Subcutaneous adipose tissue (tissue), 4 donors: Measurements from ENCODE around the gene NRXN3. TPM values are rescaled to one million over a fixed set of nuclear protein-coding genes. Genes with fewer than 3 reads are reported as not detected.

Experiments
- total RNA-seq, 4 donors: library from RNA; depleted of rRNA; stranded (reverse); fragments of >200 nt; gene quantifications; one replicate each; pipeline ENCODE4 v1.1.0, GENCODE V29; 2016
- TF ChIP-seq, protein P1 (sequence below): fragments of 450-650 bp; IDR thresholded peaks from one replicate; pipeline ENCODE4 v1.5.1; 2016; ENCODE audit warnings: low read depth, mild to moderate bottlenecking, control low read depth, antibody characterized with exemption, moderate library complexity

NRXN3 gene
- total RNA-seq, 4 donors from 2014 or later: 0.57 to 2.4 (median 1.1) TPM; not detected in 1

DNA sequence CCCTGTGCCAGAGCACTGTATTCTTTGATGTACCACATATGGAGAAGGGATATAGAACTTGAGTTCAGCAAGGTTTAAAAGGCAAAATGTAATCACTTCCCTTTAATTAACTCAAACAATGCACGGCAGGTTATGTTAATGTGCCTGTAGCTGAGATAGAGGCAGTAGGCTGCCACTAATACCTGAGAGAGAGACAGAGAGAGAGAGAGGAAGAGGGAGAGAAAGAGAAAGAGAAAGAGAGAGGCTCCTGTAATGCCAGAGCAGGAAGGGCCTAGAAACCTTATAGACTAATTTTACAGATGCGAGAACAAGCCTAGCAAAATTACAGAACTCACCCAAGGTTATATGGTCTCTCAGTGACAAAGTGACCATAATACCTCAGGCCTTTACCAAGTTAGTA is 679.8 kb downstream of the NRXN3 start:
- TF ChIP-seq, protein P1, sequence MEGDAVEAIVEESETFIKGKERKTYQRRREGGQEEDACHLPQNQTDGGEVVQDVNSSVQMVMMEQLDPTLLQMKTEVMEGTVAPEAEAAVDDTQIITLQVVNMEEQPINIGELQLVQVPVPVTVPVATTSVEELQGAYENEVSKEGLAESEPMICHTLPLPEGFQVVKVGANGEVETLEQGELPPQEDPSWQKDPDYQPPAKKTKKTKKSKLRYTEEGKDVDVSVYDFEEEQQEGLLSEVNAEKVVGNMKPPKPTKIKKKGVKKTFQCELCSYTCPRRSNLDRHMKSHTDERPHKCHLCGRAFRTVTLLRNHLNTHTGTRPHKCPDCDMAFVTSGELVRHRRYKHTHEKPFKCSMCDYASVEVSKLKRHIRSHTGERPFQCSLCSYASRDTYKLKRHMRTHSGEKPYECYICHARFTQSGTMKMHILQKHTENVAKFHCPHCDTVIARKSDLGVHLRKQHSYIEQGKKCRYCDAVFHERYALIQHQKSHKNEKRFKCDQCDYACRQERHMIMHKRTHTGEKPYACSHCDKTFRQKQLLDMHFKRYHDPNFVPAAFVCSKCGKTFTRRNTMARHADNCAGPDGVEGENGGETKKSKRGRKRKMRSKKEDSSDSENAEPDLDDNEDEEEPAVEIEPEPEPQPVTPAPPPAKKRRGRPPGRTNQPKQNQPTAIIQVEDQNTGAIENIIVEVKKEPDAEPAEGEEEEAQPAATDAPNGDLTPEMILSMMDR: no peak

DNA sequence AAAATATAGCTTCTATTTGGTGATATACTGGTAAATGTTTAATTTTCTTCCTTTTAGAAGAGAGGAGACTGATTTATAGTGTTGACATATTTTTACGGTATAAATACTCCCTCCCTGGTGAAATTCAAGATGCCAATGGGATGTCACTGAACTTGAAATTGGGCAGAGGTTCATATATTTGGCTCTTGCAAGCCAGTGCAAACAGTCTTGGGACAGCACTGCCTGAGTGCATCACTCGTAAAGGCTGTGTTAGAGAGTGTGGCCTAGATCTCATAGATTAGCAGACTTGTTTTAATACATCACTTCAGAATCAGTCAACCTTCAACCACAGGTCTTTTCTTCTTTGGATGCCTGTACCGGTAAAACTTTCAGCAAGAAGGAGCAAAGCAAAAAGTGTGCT is 681.0 kb downstream of the NRXN3 start:
- TF ChIP-seq, protein P1: no peak

DNA sequence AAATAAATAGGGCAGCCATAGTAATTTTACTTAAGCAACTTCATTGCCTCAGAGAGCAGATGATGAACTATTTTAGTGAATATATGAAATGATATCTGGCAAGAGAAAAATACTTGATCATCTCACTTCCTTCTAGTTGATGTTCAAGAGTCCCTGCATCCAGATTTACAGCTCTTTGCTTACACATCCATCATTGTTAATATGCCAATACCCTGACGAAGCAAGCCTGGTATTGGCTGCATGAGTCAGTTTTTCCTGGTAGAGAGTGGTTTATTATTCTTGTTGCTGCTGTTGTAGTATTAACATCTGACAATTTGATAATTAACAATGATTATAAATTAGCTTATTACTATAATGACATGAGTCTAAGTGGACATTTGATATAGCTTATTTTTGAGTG is 681.9 kb downstream of the NRXN3 start:
- TF ChIP-seq, protein P1: no peak

DNA sequence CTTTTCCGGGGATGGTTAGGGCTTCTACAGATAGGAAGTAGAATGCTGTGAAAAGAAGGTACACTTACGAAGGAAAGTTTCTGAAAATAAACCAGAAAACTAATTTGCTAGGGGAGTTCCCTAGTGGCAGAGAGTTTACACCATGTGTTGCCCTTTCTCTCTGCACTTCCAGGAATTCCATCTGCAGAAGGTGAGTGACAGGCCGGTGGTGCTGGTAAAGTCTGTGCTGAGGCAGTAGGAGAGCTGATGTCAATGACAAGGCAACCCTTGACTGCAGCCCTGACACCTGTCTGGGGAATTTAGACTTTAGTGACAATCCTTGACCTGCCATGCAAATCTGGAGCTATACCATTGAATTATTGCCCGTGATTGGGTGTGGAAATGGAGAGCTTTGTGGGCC is 687.8 kb downstream of the NRXN3 start:
- TF ChIP-seq, protein P1: no peak

DNA sequence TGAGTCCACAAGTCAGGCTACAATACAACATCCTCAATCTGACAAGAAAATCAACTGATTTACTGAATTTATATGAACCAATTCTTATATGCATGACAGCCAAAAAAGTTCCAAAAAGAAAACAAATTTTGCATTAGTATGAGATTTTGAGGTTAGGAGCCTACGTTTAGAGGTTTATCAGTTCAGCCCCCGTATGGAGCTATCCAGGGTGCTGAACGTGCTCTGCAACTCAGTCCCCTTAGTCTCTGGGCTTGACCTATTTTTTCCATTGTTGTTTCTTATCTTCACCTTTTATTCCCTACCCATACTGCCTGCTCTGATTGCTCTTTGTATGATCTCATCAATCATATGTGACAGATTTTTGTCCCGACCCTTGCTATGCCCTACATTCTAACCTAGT is 693.0 kb downstream of the NRXN3 start:
- TF ChIP-seq, protein P1: no peak

DNA sequence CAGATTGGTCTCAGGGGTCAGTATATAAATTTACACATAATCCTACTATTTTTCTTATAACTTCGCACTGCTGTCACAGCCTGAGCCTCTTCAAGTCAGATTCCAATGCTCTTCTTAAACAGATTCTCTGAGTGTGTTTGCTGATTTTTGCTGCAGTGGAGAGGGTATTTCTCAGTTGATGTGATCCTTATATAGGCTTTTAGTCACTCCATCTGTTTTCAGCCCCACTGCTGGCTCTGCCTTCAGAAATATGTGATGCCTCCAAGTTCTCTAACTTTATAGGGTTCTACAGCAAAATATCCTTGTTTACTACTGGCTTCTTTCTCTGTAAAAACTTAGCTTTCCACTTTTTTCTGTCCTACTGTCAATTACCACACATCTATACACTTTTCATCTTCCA is 702.7 kb downstream of the NRXN3 start:
- TF ChIP-seq, protein P1: no peak

DNA sequence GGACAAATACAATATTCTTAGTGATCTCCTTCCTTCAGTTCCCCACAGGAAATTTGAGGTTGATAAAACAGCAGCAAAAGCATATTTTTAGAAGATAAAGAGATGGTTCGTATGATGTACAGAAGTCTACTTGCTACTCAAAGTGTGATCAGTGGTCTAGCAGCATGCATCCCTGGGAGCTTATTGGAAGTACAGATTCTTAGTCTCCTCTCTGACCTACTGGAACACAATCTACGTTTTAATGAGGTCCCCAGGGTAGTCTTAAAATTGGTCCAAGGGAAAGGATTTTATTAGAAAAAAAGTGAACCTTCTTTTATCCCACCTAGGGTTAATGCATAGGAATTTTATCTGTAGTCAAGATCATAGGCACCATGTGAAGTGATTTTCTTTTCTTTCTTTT is 703.4 kb downstream of the NRXN3 start:
- TF ChIP-seq, protein P1: no peak

DNA sequence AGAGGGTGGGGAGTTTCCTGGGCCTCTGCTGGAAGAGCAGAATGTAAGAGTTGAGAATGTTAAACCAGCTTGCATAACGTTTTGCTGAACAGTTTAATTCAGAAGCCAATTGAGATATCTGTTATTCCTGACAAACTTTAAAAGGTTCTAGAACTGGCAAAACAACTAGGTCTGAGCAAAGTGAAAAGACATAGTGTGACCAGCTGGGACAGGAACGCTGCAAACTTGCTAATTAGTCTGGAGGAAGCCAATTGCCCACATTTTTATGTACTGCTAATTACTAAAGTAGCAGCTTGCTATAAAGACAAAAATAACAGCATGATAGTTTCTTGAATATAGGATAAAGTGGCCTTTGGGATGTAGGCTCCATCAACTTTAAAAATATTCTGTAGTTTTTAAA is 704.9 kb downstream of the NRXN3 start:
- TF ChIP-seq, protein P1: no peak
